ENCODE measurements around the gene SMS.

- TF ChIP-seq, protein P1, sequence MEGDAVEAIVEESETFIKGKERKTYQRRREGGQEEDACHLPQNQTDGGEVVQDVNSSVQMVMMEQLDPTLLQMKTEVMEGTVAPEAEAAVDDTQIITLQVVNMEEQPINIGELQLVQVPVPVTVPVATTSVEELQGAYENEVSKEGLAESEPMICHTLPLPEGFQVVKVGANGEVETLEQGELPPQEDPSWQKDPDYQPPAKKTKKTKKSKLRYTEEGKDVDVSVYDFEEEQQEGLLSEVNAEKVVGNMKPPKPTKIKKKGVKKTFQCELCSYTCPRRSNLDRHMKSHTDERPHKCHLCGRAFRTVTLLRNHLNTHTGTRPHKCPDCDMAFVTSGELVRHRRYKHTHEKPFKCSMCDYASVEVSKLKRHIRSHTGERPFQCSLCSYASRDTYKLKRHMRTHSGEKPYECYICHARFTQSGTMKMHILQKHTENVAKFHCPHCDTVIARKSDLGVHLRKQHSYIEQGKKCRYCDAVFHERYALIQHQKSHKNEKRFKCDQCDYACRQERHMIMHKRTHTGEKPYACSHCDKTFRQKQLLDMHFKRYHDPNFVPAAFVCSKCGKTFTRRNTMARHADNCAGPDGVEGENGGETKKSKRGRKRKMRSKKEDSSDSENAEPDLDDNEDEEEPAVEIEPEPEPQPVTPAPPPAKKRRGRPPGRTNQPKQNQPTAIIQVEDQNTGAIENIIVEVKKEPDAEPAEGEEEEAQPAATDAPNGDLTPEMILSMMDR (IDR thresholded peaks at IDR 0.05): no peak
- TF ChIP-seq TCF7L2 (IDR thresholded peaks at IDR 0.05; ENCODE audit: low read depth, low read length): no peak
- TF ChIP-seq, protein P2, sequence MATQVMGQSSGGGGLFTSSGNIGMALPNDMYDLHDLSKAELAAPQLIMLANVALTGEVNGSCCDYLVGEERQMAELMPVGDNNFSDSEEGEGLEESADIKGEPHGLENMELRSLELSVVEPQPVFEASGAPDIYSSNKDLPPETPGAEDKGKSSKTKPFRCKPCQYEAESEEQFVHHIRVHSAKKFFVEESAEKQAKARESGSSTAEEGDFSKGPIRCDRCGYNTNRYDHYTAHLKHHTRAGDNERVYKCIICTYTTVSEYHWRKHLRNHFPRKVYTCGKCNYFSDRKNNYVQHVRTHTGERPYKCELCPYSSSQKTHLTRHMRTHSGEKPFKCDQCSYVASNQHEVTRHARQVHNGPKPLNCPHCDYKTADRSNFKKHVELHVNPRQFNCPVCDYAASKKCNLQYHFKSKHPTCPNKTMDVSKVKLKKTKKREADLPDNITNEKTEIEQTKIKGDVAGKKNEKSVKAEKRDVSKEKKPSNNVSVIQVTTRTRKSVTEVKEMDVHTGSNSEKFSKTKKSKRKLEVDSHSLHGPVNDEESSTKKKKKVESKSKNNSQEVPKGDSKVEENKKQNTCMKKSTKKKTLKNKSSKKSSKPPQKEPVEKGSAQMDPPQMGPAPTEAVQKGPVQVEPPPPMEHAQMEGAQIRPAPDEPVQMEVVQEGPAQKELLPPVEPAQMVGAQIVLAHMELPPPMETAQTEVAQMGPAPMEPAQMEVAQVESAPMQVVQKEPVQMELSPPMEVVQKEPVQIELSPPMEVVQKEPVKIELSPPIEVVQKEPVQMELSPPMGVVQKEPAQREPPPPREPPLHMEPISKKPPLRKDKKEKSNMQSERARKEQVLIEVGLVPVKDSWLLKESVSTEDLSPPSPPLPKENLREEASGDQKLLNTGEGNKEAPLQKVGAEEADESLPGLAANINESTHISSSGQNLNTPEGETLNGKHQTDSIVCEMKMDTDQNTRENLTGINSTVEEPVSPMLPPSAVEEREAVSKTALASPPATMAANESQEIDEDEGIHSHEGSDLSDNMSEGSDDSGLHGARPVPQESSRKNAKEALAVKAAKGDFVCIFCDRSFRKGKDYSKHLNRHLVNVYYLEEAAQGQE (IDR thresholded peaks at IDR 0.05; ENCODE audit: insufficient read depth in 1 of 2, low read depth in 2 of 2, low read length in 1 of 2): no peak
Observed at GRCh38 chrX:21905953-21906352, 34.6 kb upstream of the SMS start.
